Central memory CD8-positive, alpha-beta T cell (primary cell): ENCODE measurements around the gene TSSK2.

Source experiments
- ATAC-seq: fragments of 150-1000 bp; cut with Tn5 transposase; replicated peaks from 2 replicates; pipeline ENCODE4 v1.10.0; 2022; ENCODE audit warnings: mild to moderate bottlenecking, moderate FRiP score, moderate number of reproducible peaks; ENCODE audit not compliant: poor library complexity, severe bottlenecking; ENCODE audit errors: extremely low read depth
- DNase-seq, 2 donors: peaks; one replicate each; pipeline ENCODE4 v3.0.0; 2021; ENCODE audit warnings: low spot score in 2 of 2
- H3K27ac Mint-ChIP-seq: one replicate; pipeline ENCODE4 v1.8.0; 2022; ENCODE audit warnings: low read depth, mild to moderate bottlenecking, moderate library complexity, mixed read lengths
- H3K27me3 Mint-ChIP-seq: one replicate; pipeline ENCODE4 v1.8.0; 2022; ENCODE audit warnings: mixed read lengths
- H3K36me3 Mint-ChIP-seq: one replicate; pipeline ENCODE4 v1.8.0; 2022; ENCODE audit warnings: mild to moderate bottlenecking, moderate library complexity, mixed read lengths; ENCODE audit not compliant: insufficient read depth
- H3K4me1 Mint-ChIP-seq: one replicate; pipeline ENCODE4 v1.8.0; 2022; ENCODE audit warnings: mixed read lengths
- H3K4me3 Mint-ChIP-seq: one replicate; pipeline ENCODE4 v1.8.0; 2022; ENCODE audit warnings: mild to moderate bottlenecking, moderate library complexity, mixed read lengths
- H3K9me3 Mint-ChIP-seq: one replicate; pipeline ENCODE4 v1.8.0; 2022; ENCODE audit warnings: mixed read lengths

TSSK2 gene

GRCh38 chr22:19122143-19122751 is 8.9 kb upstream of the TSSK2 start, which contains the start of gene DGCR2:
TSS of gene DGCR2 (minus strand) at chr22:19122412. CDS start at chr22:19122206, 206 bp downstream.
- H3K4me3 Mint-ChIP-seq: peak within 1 kb of the TSS; percentile 85
- DNase-seq (peak; percentile 82 to 90), ATAC-seq (peak; percentile 97)
- peak within 1 kb of the TSS; percentile 59 for H3K27ac Mint-ChIP-seq
- peaks cover 40% of the 10 kb centered on the region for H3K4me1 Mint-ChIP-seq
- H3K36me3 Mint-ChIP-seq: peaks cover 9% of the 10 kb centered on the region
- no peaks in the 10 kb centered on the region for H3K9me3 Mint-ChIP-seq
- no peaks in the 10 kb centered on the region for H3K27me3 Mint-ChIP-seq

- Mint-ChIP-seq H3K36me3 (peaks cover 7% of the 10 kb centered on the region), H3K27ac (no peak overlapping the region), H3K27me3 (no peaks in the 10 kb centered on the region), H3K4me1 (peaks cover 37% of the 10 kb centered on the region), H3K9me3 (no peaks in the 10 kb centered on the region), H3K4me3 (peak overlapping the region; percentile 85)
- DNase-seq (no peak), ATAC-seq (no peak)
Measured at GRCh38 chr22:19122752-19123492, 8.2 kb upstream of the TSSK2 start.

- H3K27ac Mint-ChIP-seq: no peak overlapping the region
- DNase-seq: no peak
- H3K4me3 Mint-ChIP-seq: no peak overlapping the region
- peaks cover 4% of the 10 kb centered on the region for H3K36me3 Mint-ChIP-seq
- H3K4me1 Mint-ChIP-seq: peaks cover 33% of the 10 kb centered on the region
- H3K9me3 Mint-ChIP-seq: no peaks in the 10 kb centered on the region
- no peaks in the 10 kb centered on the region for H3K27me3 Mint-ChIP-seq
- ATAC-seq: no peak
Measured at GRCh38 chr22:19123936-19124335, 7.2 kb upstream of the TSSK2 start.

- ATAC-seq (no peak), DNase-seq (no peak)
- no peak overlapping the region for H3K27ac Mint-ChIP-seq
- peaks cover 30% of the 10 kb centered on the region for H3K4me1 Mint-ChIP-seq
- H3K9me3 Mint-ChIP-seq: no peaks in the 10 kb centered on the region
- H3K4me3 Mint-ChIP-seq: no peak overlapping the region
- peaks cover 4% of the 10 kb centered on the region for H3K36me3 Mint-ChIP-seq
- no peaks in the 10 kb centered on the region for H3K27me3 Mint-ChIP-seq
Measured at GRCh38 chr22:19124377-19124776, 6.7 kb upstream of the TSSK2 start.

GRCh38 chr22:19125011-19125410 is 6.1 kb upstream of the TSSK2 start:
- H3K9me3 Mint-ChIP-seq: no peaks in the 10 kb centered on the region
- H3K27ac Mint-ChIP-seq: no peak overlapping the region
- H3K4me1 Mint-ChIP-seq: peaks cover 25% of the 10 kb centered on the region
- H3K36me3 Mint-ChIP-seq: peaks cover 4% of the 10 kb centered on the region
- H3K4me3 Mint-ChIP-seq: no peak overlapping the region
- ATAC-seq (no peak), DNase-seq (no peak)
- no peaks in the 10 kb centered on the region for H3K27me3 Mint-ChIP-seq

GRCh38 chr22:19125474-19126308 is 5.4 kb upstream of the TSSK2 start:
- no peaks in the 10 kb centered on the region for H3K9me3 Mint-ChIP-seq
- H3K4me3 Mint-ChIP-seq: no peak overlapping the region
- peaks cover 4% of the 10 kb centered on the region for H3K36me3 Mint-ChIP-seq
- no peaks in the 10 kb centered on the region for H3K27me3 Mint-ChIP-seq
- DNase-seq (no peak), ATAC-seq (no peak)
- peaks cover 19% of the 10 kb centered on the region for H3K4me1 Mint-ChIP-seq
- H3K27ac Mint-ChIP-seq: no peak overlapping the region

- H3K4me1 Mint-ChIP-seq: peaks cover 10% of the 10 kb centered on the region
- H3K4me3 Mint-ChIP-seq: no peak overlapping the region
- H3K27ac Mint-ChIP-seq: no peak overlapping the region
Measured at GRCh38 chr22:19126309-19127273, 4.5 kb upstream of the TSSK2 start.

GRCh38 chr22:19127329-19128008 is 3.6 kb upstream of the TSSK2 start:
- no peak for DNase-seq
- Mint-ChIP-seq H3K4me3 (no peak overlapping the region), H3K4me1 (peaks cover 9% of the 10 kb centered on the region), H3K9me3 (no peaks in the 10 kb centered on the region), H3K27ac (no peak overlapping the region), H3K27me3 (no peaks in the 10 kb centered on the region), H3K36me3 (no peaks in the 10 kb centered on the region)
- no peak for ATAC-seq

More at GRCh38 chr22:19126309-19127273, 4.5 kb upstream of the TSSK2 start:
- H3K36me3 Mint-ChIP-seq: peaks cover under 1% of the 10 kb centered on the region
- DNase-seq (no peak), ATAC-seq (no peak)
- H3K9me3 Mint-ChIP-seq: no peaks in the 10 kb centered on the region
- H3K27me3 Mint-ChIP-seq: no peaks in the 10 kb centered on the region

GRCh38 chr22:19128009-19128401 is 3.1 kb upstream of the TSSK2 start:
- peaks cover 3% of the 10 kb centered on the region for H3K4me1 Mint-ChIP-seq
- DNase-seq (no peak), ATAC-seq (no peak)
- H3K9me3 Mint-ChIP-seq: no peaks in the 10 kb centered on the region
- no peaks in the 10 kb centered on the region for H3K36me3 Mint-ChIP-seq
- H3K27me3 Mint-ChIP-seq: no peaks in the 10 kb centered on the region
- H3K4me3 Mint-ChIP-seq: no peak overlapping the region
- H3K27ac Mint-ChIP-seq: no peak overlapping the region

- Mint-ChIP-seq H3K27me3 (no peaks in the 10 kb centered on the region), H3K4me3 (no peak overlapping the region), H3K4me1 (no peaks in the 10 kb centered on the region), H3K36me3 (peaks cover 4% of the 10 kb centered on the region), H3K9me3 (no peaks in the 10 kb centered on the region), H3K27ac (peak overlapping the region; percentile 58)
- DNase-seq (no peak), ATAC-seq (no peak)
Measured at GRCh38 chr22:19128946-19129727, 2.0 kb upstream of the TSSK2 start.

GRCh38 chr22:19129871-19130270 is 1.2 kb upstream of the TSSK2 start:
- no peak for DNase-seq
- no peaks in the 10 kb centered on the region for H3K27me3 Mint-ChIP-seq
- H3K4me1 Mint-ChIP-seq: no peaks in the 10 kb centered on the region
- peak overlapping the region; percentile 58 for H3K27ac Mint-ChIP-seq
- no peak for ATAC-seq
- H3K36me3 Mint-ChIP-seq: peaks cover 5% of the 10 kb centered on the region
- H3K9me3 Mint-ChIP-seq: no peaks in the 10 kb centered on the region
- H3K4me3 Mint-ChIP-seq: no peak overlapping the region
